Coronary artery (tissue), 2 donors: Measurements from ENCODE around the gene PUM2.
A peak's percentile ranks its signal among the peaks of the same experiment; 100 is the strongest.

Experiments
- DNase-seq: peaks from one replicate; pipeline ENCODE4 v3.0.0-alpha.2; 2017; ENCODE audit warnings: low spot score
- H3K27ac ChIP-seq, 2 donors: fragments of 200-600 bp; sonication (generic); one replicate each; pipeline ENCODE4 v1.5.1; 2016 to 2019
- H3K4me3 ChIP-seq: fragments of 200-600 bp; sonication (generic); 2 replicates; pipeline ENCODE4 v1.5.1; 2016; ENCODE audit warnings: mild to moderate bottlenecking, moderate library complexity
- TF ChIP-seq, protein P1 (sequence below): fragments of 200-600 bp; sonication (generic); IDR thresholded peaks from one replicate; pipeline ENCODE4 v1.5.1; 2019; ENCODE audit warnings: antibody characterized with exemption

Gene PUM2

DNA sequence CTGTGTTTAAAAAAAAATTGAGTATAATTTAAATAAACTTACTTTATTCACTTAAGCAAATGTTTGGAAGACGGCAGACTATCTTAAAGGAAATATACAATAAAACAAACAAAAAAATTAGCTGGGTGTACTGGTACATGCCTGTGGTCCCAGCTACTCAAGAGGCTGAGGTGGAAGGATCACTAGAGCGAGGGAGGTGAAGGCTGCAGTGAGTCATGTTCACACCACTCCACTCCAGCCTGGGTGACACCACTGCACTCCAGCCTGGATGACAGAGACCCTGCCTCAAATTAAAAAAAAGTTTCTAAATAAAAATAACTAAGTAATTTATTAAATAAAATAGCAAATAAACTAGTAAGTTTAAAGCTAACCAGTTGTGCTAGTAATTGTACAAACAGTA, 7.5 kb downstream of the PUM2 start:
- Histone ChIP-seq H3K27ac (no peak overlapping the region), H3K4me3 (no peak overlapping the region)
- DNase-seq, result no peak
- TF ChIP-seq, protein P1, sequence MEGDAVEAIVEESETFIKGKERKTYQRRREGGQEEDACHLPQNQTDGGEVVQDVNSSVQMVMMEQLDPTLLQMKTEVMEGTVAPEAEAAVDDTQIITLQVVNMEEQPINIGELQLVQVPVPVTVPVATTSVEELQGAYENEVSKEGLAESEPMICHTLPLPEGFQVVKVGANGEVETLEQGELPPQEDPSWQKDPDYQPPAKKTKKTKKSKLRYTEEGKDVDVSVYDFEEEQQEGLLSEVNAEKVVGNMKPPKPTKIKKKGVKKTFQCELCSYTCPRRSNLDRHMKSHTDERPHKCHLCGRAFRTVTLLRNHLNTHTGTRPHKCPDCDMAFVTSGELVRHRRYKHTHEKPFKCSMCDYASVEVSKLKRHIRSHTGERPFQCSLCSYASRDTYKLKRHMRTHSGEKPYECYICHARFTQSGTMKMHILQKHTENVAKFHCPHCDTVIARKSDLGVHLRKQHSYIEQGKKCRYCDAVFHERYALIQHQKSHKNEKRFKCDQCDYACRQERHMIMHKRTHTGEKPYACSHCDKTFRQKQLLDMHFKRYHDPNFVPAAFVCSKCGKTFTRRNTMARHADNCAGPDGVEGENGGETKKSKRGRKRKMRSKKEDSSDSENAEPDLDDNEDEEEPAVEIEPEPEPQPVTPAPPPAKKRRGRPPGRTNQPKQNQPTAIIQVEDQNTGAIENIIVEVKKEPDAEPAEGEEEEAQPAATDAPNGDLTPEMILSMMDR, result no peak

DNA sequence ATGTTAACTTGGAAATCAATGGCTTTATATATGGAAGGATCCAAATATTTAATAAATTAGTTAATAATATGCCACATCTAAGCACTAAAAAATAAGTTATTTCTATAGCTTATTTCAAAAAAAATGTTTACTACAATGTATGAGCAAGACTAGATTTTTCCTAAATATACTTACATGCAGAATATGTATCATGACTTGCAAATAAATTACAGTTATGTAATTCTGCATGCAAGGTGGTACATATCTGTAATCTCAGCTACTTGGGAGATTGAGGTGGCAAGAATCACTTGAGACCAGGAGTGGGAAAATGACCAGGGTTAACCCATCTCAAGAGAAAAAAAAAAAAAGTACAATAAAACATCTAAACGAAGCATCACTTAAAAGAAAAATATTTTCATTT, 11.6 kb downstream of the PUM2 start:
- no peak overlapping the region for H3K4me3 ChIP-seq
- no peak overlapping the region for H3K27ac ChIP-seq
- TF ChIP-seq, protein P1, result no peak
- no peak for DNase-seq

DNA sequence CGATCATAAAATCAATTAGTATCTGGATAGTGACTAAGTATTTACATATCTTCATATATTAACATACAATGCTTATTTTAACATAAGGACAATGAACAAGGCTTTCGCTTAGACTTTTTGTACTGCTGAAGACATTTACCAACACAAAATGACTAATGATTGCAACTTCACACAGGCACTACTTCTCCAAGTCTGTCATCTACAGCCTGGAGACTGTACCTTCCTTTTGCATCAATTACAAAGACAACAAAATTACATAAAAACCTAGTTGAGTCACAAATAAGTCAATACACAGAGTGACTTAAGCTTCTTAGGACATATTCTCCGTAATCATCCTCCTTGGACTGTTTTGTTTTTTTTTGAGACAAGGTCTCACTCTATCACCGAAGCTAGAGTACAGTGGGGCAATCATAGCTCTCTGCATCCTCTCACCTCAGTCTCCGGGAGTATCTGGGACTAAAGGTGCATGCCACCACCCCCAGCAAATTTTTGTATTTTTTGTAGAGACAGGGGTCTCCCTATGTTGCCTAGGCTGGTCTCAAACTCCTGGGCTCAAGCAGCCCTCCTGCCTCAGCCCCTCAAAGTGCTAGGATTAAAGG, 15.9 kb downstream of the PUM2 start:
- DNase-seq, result no peak
- TF ChIP-seq, protein P1, result no peak
- no peak overlapping the region for H3K4me3 ChIP-seq
- no peak overlapping the region for H3K27ac ChIP-seq

DNA sequence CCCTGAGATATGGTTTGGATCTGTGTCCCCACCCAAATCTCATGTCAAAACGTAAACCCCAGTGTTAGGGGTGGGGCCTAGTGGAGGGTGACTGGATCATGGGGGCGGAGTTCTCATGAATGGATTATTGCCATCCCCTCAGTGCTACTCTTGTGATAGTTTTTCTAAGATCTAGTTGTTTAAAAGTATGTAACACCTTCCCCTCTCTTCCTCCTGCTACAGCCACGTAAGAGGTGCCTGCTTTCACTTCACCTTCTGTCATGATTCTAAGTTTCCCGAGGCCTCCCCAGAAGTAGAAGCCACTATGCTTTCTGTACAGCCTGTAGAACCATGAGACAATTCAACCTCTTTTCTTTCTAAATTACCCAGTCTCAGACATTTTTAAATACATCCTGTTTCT, 16.9 kb downstream of the PUM2 start:
- TF ChIP-seq, protein P1, result no peak
- Histone ChIP-seq H3K27ac (no peak overlapping the region), H3K4me3 (no peak overlapping the region)
- no peak for DNase-seq

DNA sequence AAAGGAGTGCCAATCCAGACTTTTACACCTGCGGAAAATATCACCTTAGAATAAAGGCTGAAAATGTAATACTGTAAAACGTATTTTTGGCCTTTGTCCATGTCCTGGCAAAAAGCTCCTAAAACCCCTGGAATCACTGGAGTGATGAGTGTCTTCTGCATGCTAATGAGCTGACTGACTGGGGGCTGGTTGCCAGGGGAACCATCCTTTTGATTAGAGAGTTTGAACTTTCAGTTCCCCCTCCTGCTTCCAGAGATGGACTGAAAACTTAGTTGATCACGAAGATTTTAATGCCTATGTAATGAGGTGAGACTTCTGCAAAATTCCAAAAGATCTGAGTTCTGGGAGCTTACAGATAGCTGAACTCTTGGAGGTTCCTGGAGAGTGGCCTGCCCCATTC, 20.5 kb downstream of the PUM2 start:
- TF ChIP-seq, protein P1, result no peak
- DNase-seq, result no peak
- Histone ChIP-seq H3K27ac (no peak overlapping the region), H3K4me3 (no peak overlapping the region)

DNA sequence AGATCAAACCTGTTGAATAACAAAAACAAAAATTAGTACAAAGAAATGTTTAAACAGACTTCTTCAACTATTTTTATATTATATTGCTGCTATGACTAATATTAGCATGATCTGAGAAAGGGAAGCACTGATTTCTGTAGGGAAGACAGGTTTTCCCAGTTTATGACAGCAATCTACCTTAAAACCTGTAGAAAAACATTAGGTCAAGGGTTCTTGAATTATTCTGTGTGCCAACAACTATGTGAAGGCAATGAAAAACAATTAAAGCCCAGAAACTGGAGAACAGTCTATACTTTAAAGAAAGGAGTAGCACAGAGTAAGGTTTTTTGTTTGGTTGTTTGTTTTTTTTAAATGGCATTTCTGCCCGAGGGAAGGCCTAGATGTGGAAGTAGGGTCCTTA, 23.3 kb downstream of the PUM2 start:
- no peak for DNase-seq
- Histone ChIP-seq H3K4me3 (no peak overlapping the region), H3K27ac (no peak overlapping the region)
- TF ChIP-seq, protein P1, result no peak

DNA sequence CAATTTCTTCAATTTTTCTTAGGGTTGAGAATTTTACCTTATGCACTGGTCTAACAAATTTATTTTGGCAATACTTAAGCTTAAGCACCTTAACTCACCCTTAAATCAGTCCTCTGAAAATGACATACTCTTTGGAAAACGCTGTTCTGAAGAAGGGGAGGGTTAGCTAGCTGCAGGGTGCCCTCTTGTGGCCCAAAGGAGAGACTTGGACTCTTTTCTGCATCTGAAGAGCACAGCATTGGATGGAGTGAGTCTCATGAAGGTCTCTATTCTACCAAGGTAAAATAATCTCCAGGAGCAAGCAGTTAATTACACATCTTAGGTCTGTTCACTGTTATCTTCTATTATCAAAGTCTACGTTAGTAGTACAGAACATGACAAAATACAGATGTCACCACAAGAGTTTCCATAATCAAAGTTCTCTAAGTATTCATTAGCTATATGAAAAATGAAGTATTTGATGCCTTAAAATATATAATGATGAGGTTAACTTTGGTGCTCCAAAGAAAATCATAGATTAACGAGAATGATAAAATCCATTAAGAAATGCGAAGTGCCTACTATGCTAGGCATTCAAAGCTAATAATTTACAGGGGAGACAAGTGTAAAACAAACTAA, 24.4 kb downstream of the PUM2 start:
- TF ChIP-seq, protein P1, result peak; percentile 21
- no peak overlapping the region for H3K4me3 ChIP-seq
- H3K27ac ChIP-seq, result no peak overlapping the region
- no peak for DNase-seq
